ENCODE data around the gene AK5.

The AK5 gene

GRCh38 chr1:77350012-77350770 is 68.4 kb downstream of the AK5 start:
- ChIA-PET CTCF (interaction anchor here (1.4 kb wide), 1 partner anchor 10 kb away, joined by 3 read pairs; no protein-coding TSS in a partner anchor), POLR2A (no interaction called here)
- no peak for DNase-seq (ENCODE audit: extremely low spot score)
- TF ChIP-seq CTCF (IDR thresholded peaks at IDR 0.05; ENCODE audit: control extremely low read depth, extremely low read depth, low read depth, missing control alignments), result no peak

GRCh38 chr1:77354536-77354935 is 72.7 kb downstream of the AK5 start:
- DNase-seq (ENCODE audit: extremely low spot score), result no peak
- ChIA-PET CTCF (interaction anchor here (0.7 to 0.9 kb wide), 3 partner anchors 10 to 40 kb away, joined by 3 read pairs; no protein-coding TSS in a partner anchor), POLR2A (no interaction called here)
- TF ChIP-seq CTCF (IDR thresholded peaks at IDR 0.05; ENCODE audit: control extremely low read depth, extremely low read depth, low read depth, missing control alignments), result no peak

GRCh38 chr1:77355010-77355409 is 73.2 kb downstream of the AK5 start:
- CTCF ChIA-PET, result interaction anchor here (0.7 to 0.9 kb wide), 2 partner anchors 10 to 41 kb away, joined by 3 read pairs; no protein-coding TSS in a partner anchor
- POLR2A ChIA-PET, result no interaction called here
- TF ChIP-seq CTCF (IDR thresholded peaks at IDR 0.05; ENCODE audit: control extremely low read depth, extremely low read depth, low read depth, missing control alignments), result no peak
- no peak for DNase-seq (ENCODE audit: extremely low spot score)

- ChIA-PET POLR2A (no interaction called here), CTCF (interaction anchor here (1.3 kb wide), 1 partner anchor 17 kb away, joined by 3 read pairs; no protein-coding TSS in a partner anchor)
- DNase-seq (ENCODE audit: extremely low spot score), result no peak
- no peak for TF ChIP-seq CTCF (IDR thresholded peaks at IDR 0.05; ENCODE audit: control extremely low read depth, extremely low read depth, low read depth, missing control alignments)
Measured at GRCh38 chr1:77356136-77356535, 74.3 kb downstream of the AK5 start.

GRCh38 chr1:77360256-77360655 is 78.4 kb downstream of the AK5 start:
- DNase-seq (ENCODE audit: extremely low spot score), result no peak
- CTCF ChIA-PET, result interaction anchor here (0.9 kb wide), 1 partner anchor 9 kb away, joined by 3 read pairs; no protein-coding TSS in a partner anchor
- POLR2A ChIA-PET, result no interaction called here
- TF ChIP-seq CTCF (IDR thresholded peaks at IDR 0.05; ENCODE audit: control extremely low read depth, extremely low read depth, low read depth, missing control alignments), result no peak

GRCh38 chr1:77361621-77362020 is 79.8 kb downstream of the AK5 start:
- CTCF ChIA-PET, result interaction anchor here (1.0 kb wide), 1 partner anchor 17 kb away, joined by 3 read pairs; no protein-coding TSS in a partner anchor
- no peak for TF ChIP-seq CTCF (IDR thresholded peaks at IDR 0.05; ENCODE audit: control extremely low read depth, extremely low read depth, low read depth, missing control alignments)
- DNase-seq (ENCODE audit: extremely low spot score), result no peak
- POLR2A ChIA-PET, result no interaction called here
